ENCODE results near the gene IL17C.

IL17C gene

DNA sequence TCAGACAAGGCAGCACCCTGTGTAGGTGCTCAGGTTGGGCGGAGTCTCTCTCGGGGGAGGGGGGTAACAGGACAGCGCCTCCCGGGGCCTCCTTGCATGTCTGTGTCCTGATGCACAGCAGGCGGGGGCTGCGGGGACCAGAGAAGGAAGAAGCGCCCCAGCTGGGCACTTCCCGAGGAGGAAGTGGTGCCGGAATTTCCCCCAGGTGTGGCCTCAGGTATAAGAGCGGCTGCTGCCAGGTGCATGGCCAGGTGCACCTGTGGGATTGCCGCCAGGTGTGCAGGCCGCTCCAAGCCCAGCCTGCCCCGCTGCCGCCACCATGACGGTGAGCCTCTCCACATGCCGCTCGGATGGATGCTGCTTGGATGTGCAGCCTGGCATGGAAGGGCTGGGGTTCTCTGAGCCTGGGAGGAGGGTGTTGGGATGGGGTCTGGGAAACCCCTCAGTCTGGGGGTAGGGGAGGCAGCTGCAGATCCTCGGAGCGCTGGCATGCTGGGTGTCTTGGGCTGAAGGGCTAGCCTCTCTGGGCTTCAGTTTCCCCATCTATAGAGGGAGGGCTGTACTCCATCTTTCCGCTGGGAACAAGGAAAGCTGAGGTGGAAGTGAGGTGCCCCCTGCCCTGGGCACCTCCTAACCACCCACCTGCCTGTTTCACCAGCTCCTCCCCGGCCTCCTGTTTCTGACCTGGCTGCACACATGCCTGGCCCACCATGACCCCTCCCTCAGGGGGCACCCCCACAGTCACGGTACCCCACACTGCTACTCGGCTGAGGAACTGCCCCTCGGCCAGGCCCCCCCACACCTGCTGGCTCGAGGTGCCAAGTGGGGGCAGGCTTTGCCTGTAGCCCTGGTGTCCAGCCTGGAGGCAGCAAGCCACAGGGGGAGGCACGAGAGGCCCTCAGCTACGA lies at the start of gene IL17C:
TSS of gene IL17C (plus strand) at position 250 of the 908 bp plus-strand sequence. CDS start at position 320, 70 bp downstream.
- TF ChIP-seq CTCF (IDR thresholded peaks at IDR 0.05; ENCODE audit: insufficient read depth, low read length, poor library complexity, severe bottlenecking): no peak
- no peak within 1 kb of the TSS for H3K4me3 ChIP-seq (replicated peaks; ENCODE audit: low read depth, low read length)
- no peak for DNase-seq (ENCODE audit: extremely low read depth, insufficient read length)
- peaks cover 8% of the 10 kb centered on the region for H3K36me3 ChIP-seq (ENCODE audit: control insufficient read depth, insufficient read depth, low read length)
- peaks cover 9% of the 10 kb centered on the region for H3K27me3 ChIP-seq (replicated peaks; ENCODE audit: control insufficient read depth, insufficient read depth, low read length)

GRCh38 chr16:88588754-88589153 lies 49.6 kb upstream of the IL17C start:
- no peak overlapping the region for H3K4me3 ChIP-seq (replicated peaks; ENCODE audit: low read depth, low read length)
- no peak for DNase-seq (ENCODE audit: extremely low read depth, insufficient read length)
- H3K27me3 ChIP-seq (replicated peaks; ENCODE audit: control insufficient read depth, insufficient read depth, low read length): no peaks in the 10 kb centered on the region
- TF ChIP-seq CTCF (IDR thresholded peaks at IDR 0.05; ENCODE audit: insufficient read depth, low read length, poor library complexity, severe bottlenecking): no peak
- peaks cover 20% of the 10 kb centered on the region for H3K36me3 ChIP-seq (ENCODE audit: control insufficient read depth, insufficient read depth, low read length)

GRCh38 chr16:88589441-88589840 lies 48.9 kb upstream of the IL17C start:
- Histone ChIP-seq H3K27me3 (replicated peaks; ENCODE audit: control insufficient read depth, insufficient read depth, low read length) (no peaks in the 10 kb centered on the region), H3K36me3 (ENCODE audit: control insufficient read depth, insufficient read depth, low read length) (peaks cover 20% of the 10 kb centered on the region), H3K4me3 (replicated peaks; ENCODE audit: low read depth, low read length) (no peak overlapping the region)
- TF ChIP-seq CTCF (IDR thresholded peaks at IDR 0.05; ENCODE audit: insufficient read depth, low read length, poor library complexity, severe bottlenecking): no peak
- no peak for DNase-seq (ENCODE audit: extremely low read depth, insufficient read length)

DNA sequence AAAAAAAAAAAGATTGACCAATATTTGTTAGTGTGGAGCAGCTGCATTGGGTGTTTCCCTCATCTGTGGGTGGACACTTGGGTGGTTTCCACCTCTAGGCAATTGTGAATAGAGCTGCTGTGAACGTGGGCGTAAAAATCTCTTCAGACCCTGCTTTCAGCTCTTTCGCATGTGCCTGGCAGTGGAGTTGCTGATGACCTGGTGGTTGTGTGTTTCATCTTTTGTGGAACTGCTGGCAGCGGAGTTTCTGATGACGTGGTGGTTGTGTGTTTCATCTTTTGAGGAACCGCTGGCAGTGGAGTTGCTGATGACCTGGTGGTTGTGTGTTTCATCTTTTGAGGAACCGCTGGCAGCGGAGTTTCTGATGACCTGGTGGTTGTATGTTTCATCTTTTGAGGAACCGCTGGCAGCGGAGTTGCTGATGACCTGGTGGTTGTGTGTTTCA lies 46.8 kb upstream of the IL17C start:
- Histone ChIP-seq H3K4me3 (replicated peaks; ENCODE audit: low read depth, low read length) (peak overlapping the region; percentile 29; the same call in 1 of the 2 replicates), H3K36me3 (ENCODE audit: control insufficient read depth, insufficient read depth, low read length) (peaks cover 15% of the 10 kb centered on the region), H3K27me3 (replicated peaks; ENCODE audit: control insufficient read depth, insufficient read depth, low read length) (no peaks in the 10 kb centered on the region)
- TF ChIP-seq CTCF (IDR thresholded peaks at IDR 0.05; ENCODE audit: insufficient read depth, low read length, poor library complexity, severe bottlenecking): no peak
- peak; percentile 28 for DNase-seq (ENCODE audit: extremely low read depth, insufficient read length)

DNA sequence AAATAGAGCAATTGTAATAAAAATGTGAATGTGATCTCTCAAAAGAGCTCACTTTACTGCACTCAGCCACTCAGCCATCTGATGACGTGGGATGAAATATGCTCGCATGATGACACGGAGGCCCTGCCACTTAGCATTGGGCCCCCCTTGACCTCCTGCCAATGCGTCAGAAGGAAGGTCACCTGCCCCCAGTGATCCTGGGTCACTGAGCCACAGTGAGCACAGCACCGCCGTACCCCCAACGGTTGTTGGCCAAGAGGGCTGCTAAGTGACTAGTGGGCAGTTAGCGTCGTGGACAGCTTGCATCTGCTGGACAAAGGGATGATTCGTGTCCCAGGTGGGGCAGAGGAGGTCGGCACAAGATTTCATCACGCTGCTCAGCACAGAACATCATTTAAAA lies 45.3 kb upstream of the IL17C start:
- no peak for DNase-seq (ENCODE audit: extremely low read depth, insufficient read length)
- H3K36me3 ChIP-seq (ENCODE audit: control insufficient read depth, insufficient read depth, low read length): peaks cover 9% of the 10 kb centered on the region
- no peaks in the 10 kb centered on the region for H3K27me3 ChIP-seq (replicated peaks; ENCODE audit: control insufficient read depth, insufficient read depth, low read length)
- no peak for TF ChIP-seq CTCF (IDR thresholded peaks at IDR 0.05; ENCODE audit: insufficient read depth, low read length, poor library complexity, severe bottlenecking)
- no peak overlapping the region for H3K4me3 ChIP-seq (replicated peaks; ENCODE audit: low read depth, low read length)

All from GM06990 (cell line).